Measurements from ENCODE around the gene C1QA. TPM values are rescaled to one million over a fixed set of nuclear protein-coding genes. Genes with fewer than 3 reads are reported as not detected.
"Not testable (repeated sequence)": the region's sequence is repeated elsewhere in the genome, so short reads cannot be mapped to it uniquely, and the experiment has no call there.

C1QA gene
- total RNA-seq, 3 donors from 2014 or later: 55.7 to 355 (median 104) TPM

DNA sequence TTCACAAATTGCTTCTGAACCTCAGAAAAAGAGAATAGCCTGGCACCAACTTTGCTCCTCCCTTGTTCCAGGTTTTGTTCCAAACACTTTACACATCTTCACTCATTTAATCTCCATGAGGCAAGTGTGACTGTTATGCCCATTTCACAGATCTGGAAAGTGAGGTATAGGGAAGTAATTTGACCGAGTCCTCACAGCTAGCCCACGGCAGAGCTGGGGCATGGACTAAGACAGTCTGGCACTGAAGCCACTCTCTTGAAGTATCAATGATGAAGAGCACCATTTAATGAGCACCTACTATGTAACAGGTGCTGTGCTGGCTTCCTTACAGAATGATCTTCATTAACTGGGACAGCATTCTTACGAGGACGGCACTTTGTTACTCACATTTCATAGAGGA lies 35.6 kb downstream of the C1QA start:
- no peak for TF ChIP-seq POLR2AphosphoS5 (IDR thresholded peaks at IDR 0.05)
- no peak for TF ChIP-seq POLR2A (IDR thresholded peaks at IDR 0.05)
- H3K27me3 ChIP-seq: peaks cover 0 to 21% of the 10 kb centered on the region in 2 donors
- H3K4me1 ChIP-seq: no peaks in the 10 kb centered on the region
- H3K36me3 ChIP-seq: no peaks in the 10 kb centered on the region
- intact Hi-C loops (cut with DNase I; ENCODE audit: low total_unique reads): no loop called here
- H3K27ac ChIP-seq: no peak overlapping the region
- no peak for DNase-seq (ENCODE audit: low spot score in 2 of 2)
- no peaks in the 10 kb centered on the region for H3K9me3 ChIP-seq
- H3K4me3 ChIP-seq: no peak overlapping the region

GRCh38 chr1:22673486-22674409 lies 37.3 kb downstream of the C1QA start:
- no peaks in the 10 kb centered on the region for H3K36me3 ChIP-seq
- H3K4me3 ChIP-seq: no peak overlapping the region
- no peak overlapping the region for H3K27ac ChIP-seq
- no peak for TF ChIP-seq POLR2AphosphoS5 (IDR thresholded peaks at IDR 0.05)
- TF ChIP-seq CTCF (IDR thresholded peaks at IDR 0.05): peak in 2 of 3 donors; percentile 22 to 24
- H3K27me3 ChIP-seq: peaks cover 0 to 21% of the 10 kb centered on the region in 2 donors
- no peaks in the 10 kb centered on the region for H3K4me1 ChIP-seq
- H3K9me3 ChIP-seq: no peaks in the 10 kb centered on the region
- intact Hi-C loops (cut with DNase I; ENCODE audit: low total_unique reads): no loop called here
- DNase-seq (ENCODE audit: low spot score in 2 of 2): no peak

- intact Hi-C loops (cut with DNase I; ENCODE audit: low total_unique reads): no loop called here
- Histone ChIP-seq H3K27me3 (peaks cover 0 to 21% of the 10 kb centered on the region in 2 donors), H3K4me1 (no peaks in the 10 kb centered on the region), H3K27ac (no peak overlapping the region), H3K36me3 (no peaks in the 10 kb centered on the region), H3K9me3 (no peaks in the 10 kb centered on the region), H3K4me3 (no peak overlapping the region)
- no peak for DNase-seq (ENCODE audit: low spot score in 2 of 2)
- TF ChIP-seq POLR2A (IDR thresholded peaks at IDR 0.05) (no peak), CTCF (IDR thresholded peaks at IDR 0.05) (no peak), POLR2AphosphoS5 (IDR thresholded peaks at IDR 0.05) (no peak)
These were observed 38.0 kb downstream of the C1QA start for GRCh38 chr1:22674410-22674749.

- H3K27ac ChIP-seq; intact Hi-C loops (cut with DNase I; ENCODE audit: low total_unique reads); H3K4me3 ChIP-seq; H3K9me3 ChIP-seq; H3K36me3 ChIP-seq; H3K4me1 ChIP-seq; DNase-seq (ENCODE audit: low spot score in 2 of 2): not testable (repeated sequence)
- peaks cover 0 to 19% of the 10 kb centered on the region in 2 donors for H3K27me3 ChIP-seq
These were observed 39.7 kb downstream of the C1QA start for GRCh38 chr1:22676151-22676550.

DNA sequence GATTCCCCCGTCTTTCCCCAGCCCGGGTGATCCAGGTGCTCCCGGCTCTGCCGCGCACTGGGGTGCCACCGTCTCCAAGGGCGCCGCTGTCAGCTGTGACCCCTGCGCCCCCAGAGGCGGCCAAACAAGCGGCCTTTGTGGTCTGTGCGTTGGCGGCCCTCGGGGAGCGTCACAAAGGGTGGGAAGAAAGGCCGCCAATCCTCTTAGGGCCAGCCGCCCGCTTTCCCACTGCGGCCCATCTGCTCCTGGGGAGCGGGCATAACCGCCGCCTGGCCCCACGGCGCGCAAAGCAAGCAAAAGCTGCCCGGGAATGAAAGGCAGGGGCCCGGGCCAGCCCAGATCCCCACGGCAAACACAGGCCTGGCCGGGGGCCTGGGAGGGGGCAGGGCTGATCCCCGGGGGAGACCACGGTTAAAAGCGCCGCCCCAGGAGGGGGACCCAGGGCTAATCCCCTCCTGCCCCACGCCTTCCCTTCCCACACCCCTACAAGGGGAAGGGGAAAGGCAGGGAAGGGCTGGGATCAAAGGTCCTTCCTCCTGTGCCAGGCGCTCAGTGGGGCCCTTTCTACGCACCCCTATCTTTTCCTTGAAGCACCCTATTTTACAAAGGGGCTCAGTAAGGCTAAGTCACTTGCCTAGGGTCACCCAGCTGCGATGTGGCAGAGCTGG lies 40.6 kb downstream of the C1QA start:
- no peak for TF ChIP-seq POLR2A (IDR thresholded peaks at IDR 0.05)
- Histone ChIP-seq H3K27ac (no peak overlapping the region), H3K27me3 (peaks cover 0 to 12% of the 10 kb centered on the region in 2 donors), H3K4me3 (no peak overlapping the region), H3K9me3 (no peaks in the 10 kb centered on the region), H3K36me3 (no peaks in the 10 kb centered on the region), H3K4me1 (no peaks in the 10 kb centered on the region)
- intact Hi-C loops (cut with DNase I; ENCODE audit: low total_unique reads): no loop called here
- no peak for DNase-seq (ENCODE audit: low spot score in 2 of 2)

DNA sequence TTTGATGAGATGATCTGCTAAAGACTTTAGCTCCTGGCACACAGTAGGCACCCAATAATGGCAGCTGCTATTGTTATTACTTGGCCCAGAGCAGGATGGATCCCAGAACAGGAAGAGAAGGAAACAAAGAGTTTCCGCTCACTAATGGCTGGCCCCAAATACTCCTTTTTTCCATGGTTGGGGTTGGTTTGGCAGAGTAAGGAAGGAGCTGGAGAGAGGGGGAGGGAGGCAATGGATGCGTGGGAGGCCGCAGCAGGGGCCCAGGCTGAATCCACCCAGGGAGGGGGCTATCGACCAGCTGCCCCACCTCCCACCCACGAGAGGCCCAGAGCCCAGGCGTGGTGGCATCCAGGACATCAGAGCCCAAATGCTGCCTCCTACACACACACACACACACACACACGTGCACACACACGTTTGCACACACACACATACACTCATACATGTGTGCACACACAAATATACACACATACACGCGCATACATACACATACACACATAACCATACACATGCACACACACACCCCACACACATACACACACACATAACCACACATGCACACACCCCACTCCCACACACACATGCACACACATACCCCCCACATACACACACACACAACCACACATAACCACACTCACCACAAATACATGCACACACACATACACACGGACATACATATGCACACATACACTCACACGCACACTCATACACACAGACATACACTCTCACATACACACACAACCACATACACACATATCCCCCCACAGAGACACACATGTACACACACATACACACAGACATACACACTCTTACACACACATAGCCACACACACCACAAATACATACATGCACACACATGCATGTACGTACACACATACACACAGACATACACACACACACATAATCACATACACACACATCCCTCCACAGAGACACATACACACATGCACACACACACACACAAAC lies 41.8 kb downstream of the C1QA start:
- Histone ChIP-seq H3K4me3 (no peak overlapping the region), H3K9me3 (no peaks in the 10 kb centered on the region), H3K27me3 (peaks cover 0 to 7% of the 10 kb centered on the region in 2 donors), H3K36me3 (no peaks in the 10 kb centered on the region), H3K27ac (no peak overlapping the region), H3K4me1 (no peaks in the 10 kb centered on the region)
- intact Hi-C loops (cut with DNase I; ENCODE audit: low total_unique reads): no loop called here
- TF ChIP-seq POLR2AphosphoS5 (IDR thresholded peaks at IDR 0.05): no peak
- TF ChIP-seq POLR2A (IDR thresholded peaks at IDR 0.05): no peak
- no peak for TF ChIP-seq CTCF (IDR thresholded peaks at IDR 0.05)
- no peak for DNase-seq (ENCODE audit: low spot score in 2 of 2)

All from breast epithelium (tissue), 4 donors.